NCI-H226 (cell line): ENCODE measurements around the gene HDHD5.

Experiments used
- DNase-seq: peaks from one replicate; pipeline ENCODE4 v3.0.0-alpha.2; 2015

Gene HDHD5

GRCh38 chr22:17158568-17159503 is at the start of gene HDHD5:
TSS of gene HDHD5 (minus strand) at chr22:17159277. CDS start at chr22:17159251, 26 bp downstream.
- DNase-seq = peak; percentile 66

- DNase-seq = no peak
These were observed 46.4 kb upstream of the HDHD5 start for GRCh38 chr22:17205432-17205831.

GRCh38 chr22:17201285-17201945 is 42.3 kb upstream of the HDHD5 start:
- no peak for DNase-seq

- no peak for DNase-seq
These were observed 40.1 kb upstream of the HDHD5 start for GRCh38 chr22:17199003-17199731.

GRCh38 chr22:17198170-17199002 is 39.3 kb upstream of the HDHD5 start:
- no peak for DNase-seq

GRCh38 chr22:17194213-17194612 is 35.1 kb upstream of the HDHD5 start:
- DNase-seq = no peak

GRCh38 chr22:17192186-17192585 is 33.1 kb upstream of the HDHD5 start:
- DNase-seq = no peak

- DNase-seq = no peak
These were observed 32.2 kb upstream of the HDHD5 start for GRCh38 chr22:17191163-17191784.

GRCh38 chr22:17190702-17191101 is 31.6 kb upstream of the HDHD5 start:
- DNase-seq = no peak

GRCh38 chr22:17176715-17177114 is 17.6 kb upstream of the HDHD5 start:
- DNase-seq = no peak

- DNase-seq = no peak
These were observed 13.2 kb upstream of the HDHD5 start for GRCh38 chr22:17172029-17172833.

- peak; percentile 60 for DNase-seq
These were observed 12.3 kb upstream of the HDHD5 start for GRCh38 chr22:17171153-17172028.

GRCh38 chr22:17167486-17167885 is 8.4 kb upstream of the HDHD5 start:
- DNase-seq = no peak

- no peak for DNase-seq
These were observed 5.4 kb upstream of the HDHD5 start for GRCh38 chr22:17164392-17165024.

GRCh38 chr22:17162731-17163130 is 3.7 kb upstream of the HDHD5 start:
- no peak for DNase-seq

GRCh38 chr22:17161991-17162390 is 2.9 kb upstream of the HDHD5 start:
- no peak for DNase-seq

GRCh38 chr22:17159504-17159951 is 451 bp upstream of the HDHD5 start:
- no peak for DNase-seq

GRCh38 chr22:17158176-17158567 is 905 bp downstream of the HDHD5 start:
- DNase-seq = no peak

GRCh38 chr22:17157714-17158113 is 1.4 kb downstream of the HDHD5 start:
- DNase-seq = no peak

- no peak for DNase-seq
These were observed 3.1 kb downstream of the HDHD5 start for GRCh38 chr22:17155941-17156340.
